ENCODE measurements around the gene PLEKHA6.
A peak's percentile ranks its signal among the peaks of the same experiment; 100 is the strongest.

The PLEKHA6 gene

GRCh38 chr1:204382714-204383083 is 23.0 kb upstream of the PLEKHA6 start:
- DNase-seq: no peak

GRCh38 chr1:204380293-204380831 is 20.6 kb upstream of the PLEKHA6 start:
- DNase-seq: no peak

- DNase-seq: no peak
Measured at GRCh38 chr1:204377800-204378668, 18.3 kb upstream of the PLEKHA6 start.

GRCh38 chr1:204376919-204377799 is 17.4 kb upstream of the PLEKHA6 start:
- DNase-seq: no peak

DNA sequence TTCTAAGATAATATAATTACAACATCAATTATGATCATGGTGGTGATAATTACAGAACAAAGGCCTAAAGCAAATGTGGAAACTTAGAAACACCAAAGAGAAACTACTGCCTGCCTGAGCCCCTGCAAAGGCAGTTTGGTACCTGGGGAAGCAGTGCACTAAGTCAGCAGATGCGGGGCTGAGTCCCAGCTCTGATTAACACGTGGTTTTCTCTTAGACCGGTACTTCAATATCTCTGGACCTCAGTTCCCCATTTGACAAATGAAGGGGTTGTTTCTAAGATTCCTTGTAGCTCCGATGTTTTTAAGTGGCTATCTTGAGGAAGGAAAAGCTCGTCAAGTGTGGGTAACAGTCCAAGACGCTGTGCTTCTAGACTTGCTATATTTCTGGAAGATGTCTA is 16.7 kb upstream of the PLEKHA6 start:
- no peak for DNase-seq

GRCh38 chr1:204373911-204374310 is 14.2 kb upstream of the PLEKHA6 start:
- no peak for DNase-seq

DNA sequence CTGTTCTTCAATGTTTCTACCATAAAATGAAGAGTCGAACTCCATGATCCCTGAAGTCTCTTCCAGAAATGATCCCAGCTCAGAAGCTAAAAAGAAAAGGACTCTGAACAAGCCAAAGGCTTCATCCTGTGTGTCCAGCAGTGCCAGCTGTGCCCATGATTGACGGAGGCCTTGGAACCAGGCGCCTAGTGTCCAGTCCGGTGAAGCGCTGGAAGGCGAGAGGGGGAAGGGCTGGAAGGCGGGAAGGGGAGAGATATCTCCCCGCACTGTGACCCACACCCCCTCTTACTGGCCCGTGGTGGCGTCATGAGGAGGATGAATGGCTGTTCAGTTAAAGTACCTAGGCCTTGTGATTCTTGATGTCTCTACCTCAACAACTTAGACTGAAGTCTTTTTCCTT is 10.4 kb upstream of the PLEKHA6 start:
- DNase-seq: no peak

- no peak for DNase-seq
Measured at GRCh38 chr1:204368996-204369726, 9.4 kb upstream of the PLEKHA6 start.

- no peak for DNase-seq
Measured at GRCh38 chr1:204367956-204368355, 8.2 kb upstream of the PLEKHA6 start.

DNA sequence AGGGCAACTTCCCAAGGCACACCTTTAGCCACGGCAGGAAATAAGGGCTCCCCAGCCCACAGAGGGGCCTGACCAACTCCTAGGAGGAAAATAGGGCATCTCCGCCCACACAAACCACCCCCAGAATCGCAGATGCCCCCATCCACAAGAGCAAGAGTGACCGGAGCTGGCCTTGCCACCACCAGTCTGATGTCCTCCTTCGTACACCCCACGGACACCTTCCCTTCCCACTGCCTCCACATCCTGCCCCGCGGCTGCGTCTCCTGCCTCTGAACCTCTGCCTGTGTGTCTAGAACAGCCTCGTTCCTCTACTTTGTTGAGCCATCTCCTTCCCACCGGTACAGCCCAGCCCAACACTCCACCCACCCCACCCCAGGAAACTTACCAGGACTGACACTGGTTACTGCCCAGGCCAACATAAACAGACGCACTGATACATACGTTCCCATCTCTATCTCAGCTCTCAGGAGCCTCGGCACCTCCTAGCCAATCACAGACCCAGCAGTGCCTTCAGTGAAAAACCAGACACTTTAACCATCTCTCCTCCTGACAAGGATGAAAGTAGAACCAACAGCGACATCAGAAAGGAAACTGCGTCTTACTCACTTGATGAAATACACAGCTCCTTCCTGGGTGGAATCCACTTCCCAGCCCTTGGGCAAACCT is 7.6 kb upstream of the PLEKHA6 start:
- DNase-seq: no peak

DNA sequence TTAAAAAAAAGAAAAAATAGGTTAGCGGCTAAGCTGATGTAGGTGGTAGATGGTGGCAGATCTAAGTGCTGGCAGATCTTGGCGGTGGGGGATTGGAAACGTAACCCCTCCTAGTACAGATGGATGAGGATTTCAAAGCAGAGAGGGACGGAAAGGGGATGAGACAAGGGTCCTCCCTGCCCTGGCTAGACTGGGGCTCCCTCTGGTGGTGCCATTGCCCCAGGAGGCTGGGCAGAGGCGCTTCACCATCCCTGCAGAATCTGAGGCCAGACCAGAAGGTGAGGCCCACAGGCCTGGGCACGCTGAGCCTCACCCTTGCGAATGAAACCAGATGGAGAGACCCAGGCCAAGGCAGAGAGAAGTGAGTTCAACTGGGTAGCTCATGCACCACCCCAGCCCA is 7.0 kb upstream of the PLEKHA6 start:
- DNase-seq: no peak

GRCh38 chr1:204363335-204364114 is 3.8 kb upstream of the PLEKHA6 start:
- peak; percentile 82 for DNase-seq

DNA sequence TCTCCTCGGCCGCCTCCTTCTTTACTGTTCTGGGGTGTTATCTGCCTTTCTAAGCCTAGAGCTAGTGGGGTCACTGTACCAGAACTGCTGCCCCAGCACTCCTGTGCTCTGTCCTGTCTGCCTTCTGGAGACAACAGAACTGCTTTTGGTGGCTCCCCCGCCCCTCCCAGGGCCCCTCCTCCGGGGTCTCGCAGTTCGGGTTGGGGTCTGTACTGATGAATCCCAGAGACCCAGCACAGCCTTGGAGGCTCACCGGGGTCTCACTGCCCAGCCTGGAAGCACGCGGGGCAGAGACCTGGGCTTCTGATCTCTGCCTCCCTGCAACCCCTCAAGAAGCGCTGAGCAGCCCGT is 3.2 kb upstream of the PLEKHA6 start:
- DNase-seq: no peak

DNA sequence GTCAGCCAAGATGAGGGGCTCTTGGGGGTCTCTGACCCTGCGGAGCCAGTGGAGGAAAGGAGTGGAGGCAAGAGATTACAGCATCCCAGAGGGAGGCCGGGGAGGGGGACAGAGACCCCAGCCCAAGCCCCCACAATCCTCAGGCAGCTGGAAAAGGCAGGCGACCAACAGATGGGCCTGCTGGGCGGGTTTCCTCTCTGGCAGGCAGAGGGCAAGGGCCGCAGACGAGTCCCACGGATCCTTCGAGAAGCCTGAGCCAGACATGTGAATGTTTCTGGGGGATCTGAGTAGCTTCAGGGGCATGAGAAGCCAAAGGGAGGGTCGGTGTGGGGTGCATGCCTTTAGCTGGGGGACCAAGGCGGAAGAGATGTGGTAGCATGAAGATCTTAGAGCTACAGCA is 2.1 kb upstream of the PLEKHA6 start:
- DNase-seq: no peak

DNA sequence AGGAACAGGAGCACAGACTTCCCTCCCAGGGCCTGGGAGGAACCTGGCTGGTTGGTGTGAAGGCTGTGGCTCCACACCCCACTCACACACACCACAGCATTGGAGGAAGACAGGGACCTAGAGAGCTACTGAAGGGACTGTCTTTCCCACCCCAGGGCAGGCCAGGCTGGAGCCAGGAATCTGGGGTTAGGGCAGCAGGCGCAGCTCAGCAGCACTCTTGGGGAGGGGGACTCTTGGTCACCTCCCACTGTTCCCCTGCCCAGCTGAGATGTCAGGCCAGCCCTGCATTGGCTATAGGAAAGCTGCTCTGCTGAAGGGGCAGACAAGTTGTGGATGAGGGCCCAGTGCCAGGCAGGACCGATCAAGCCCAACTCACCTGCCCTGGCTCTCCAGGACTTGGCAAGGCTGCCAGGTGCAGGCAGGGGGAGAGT is 1.6 kb upstream of the PLEKHA6 start:
- DNase-seq: no peak

- DNase-seq: no peak
Measured at GRCh38 chr1:204360314-204360713, 585 bp upstream of the PLEKHA6 start.

- no peak for DNase-seq
Measured at GRCh38 chr1:204359131-204359473, 627 bp downstream of the PLEKHA6 start.

DNA sequence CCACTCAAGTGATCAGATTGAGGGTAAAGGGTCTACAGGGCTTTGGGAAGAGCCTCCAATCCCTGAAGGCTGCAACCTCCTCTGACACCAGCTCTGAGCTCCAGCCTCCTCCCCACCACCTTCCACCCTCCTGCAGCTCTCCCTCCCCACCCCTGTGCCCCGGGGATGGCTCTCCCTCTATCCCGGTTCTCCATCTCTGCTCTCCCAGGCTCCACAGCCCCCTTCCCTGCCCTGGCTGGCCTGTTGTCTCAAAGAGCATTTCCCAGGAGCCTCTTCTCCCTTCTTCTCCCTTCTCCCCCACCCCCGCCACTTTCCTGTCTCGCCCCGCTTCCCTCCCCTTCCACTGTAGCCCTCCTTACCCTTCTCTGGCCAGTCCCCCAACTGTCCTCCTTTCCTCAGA is 1.1 kb downstream of the PLEKHA6 start:
- DNase-seq: no peak

GRCh38 chr1:204357551-204358490 is 1.9 kb downstream of the PLEKHA6 start:
- no peak for DNase-seq

DNA sequence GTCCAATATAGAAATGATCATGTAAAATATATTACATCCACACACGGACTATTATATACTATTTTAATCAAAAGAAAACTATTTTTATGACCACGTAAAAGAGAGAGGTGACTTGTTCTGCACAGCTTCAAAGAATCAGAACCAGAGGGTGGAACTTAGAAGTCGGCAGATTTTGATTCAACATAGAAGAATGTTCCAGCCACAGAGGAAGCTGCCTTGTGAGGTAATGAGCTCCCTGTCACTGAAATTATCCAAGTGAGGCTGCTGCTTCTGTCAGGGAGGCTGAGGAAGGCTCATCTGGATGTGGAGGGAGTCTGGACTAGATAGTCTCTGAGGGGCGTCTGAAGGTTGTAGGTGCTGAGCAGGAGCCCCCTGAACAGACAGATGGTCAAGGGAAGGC is 2.7 kb downstream of the PLEKHA6 start:
- no peak for DNase-seq

GRCh38 chr1:204355913-204356312 is 3.8 kb downstream of the PLEKHA6 start:
- no peak for DNase-seq

Measured in femur (tissue), 1 donor.